CD14-positive monocyte (primary cell): ENCODE results near the gene ALPK3. TPM values are rescaled to one million over a fixed set of nuclear protein-coding genes. Genes with fewer than 3 reads are reported as not detected.

Experiments
- DNase-seq, 3 donors: peaks; one replicate each; pipeline ENCODE4 v3.0.0-alpha.2; 2011 to 2022
- H2AFZ ChIP-seq: 2 replicates; pipeline ENCODE4 v1.6.0; 2012; ENCODE audit warnings: mild to moderate bottlenecking, low read depth, low read length, inconsistent platforms; ENCODE audit not compliant: insufficient read depth, poor library complexity, severe bottlenecking
- H3K27ac ChIP-seq, 2 donors: 1 replicate in 1 of 2; 2 replicates in 1 of 2; pipeline ENCODE4 v1.5.1; 2012 to 2013; ENCODE audit warnings: low read length in 2 of 2, control low read depth in 1 of 2, inconsistent platforms in 1 of 2, low read depth in 1 of 2, mild to moderate bottlenecking in 1 of 2
- H3K27me3 ChIP-seq, 2 donors: one replicate each; pipeline versions ENCODE4 v1.6.0 to v1.6.1; 2011 to 2013; ENCODE audit warnings: low read length in 2 of 2; ENCODE audit not compliant: control insufficient read depth in 2 of 2, insufficient read depth in 2 of 2
- H3K36me3 ChIP-seq, 2 donors: replicated peaks in 1 of 2; 1 replicate in 1 of 2; 2 replicates in 1 of 2; pipeline versions ENCODE4 v1.5.1 to v1.6.1; 2012 to 2013; ENCODE audit warnings: low read length in 2 of 2, control low read depth in 1 of 2, inconsistent platforms in 1 of 2, mild to moderate bottlenecking in 1 of 2; ENCODE audit not compliant: insufficient read depth in 2 of 2, control insufficient read depth in 1 of 2
- H3K4me1 ChIP-seq, 2 donors: 1 replicate in 1 of 2; 2 replicates in 1 of 2; pipeline versions ENCODE4 v1.5.1 to v1.6.1; 2012 to 2013; ENCODE audit warnings: low read length in 2 of 2, control low read depth in 1 of 2, inconsistent platforms in 1 of 2, mild to moderate bottlenecking in 1 of 2, moderate library complexity in 1 of 2; ENCODE audit not compliant: insufficient read depth in 2 of 2, control insufficient read depth in 1 of 2
- H3K4me2 ChIP-seq: replicated peaks from 2 replicates; pipeline ENCODE3; 2012; ENCODE audit warnings: low read length, moderate library complexity, mild to moderate bottlenecking; ENCODE audit not compliant: poor library complexity, severe bottlenecking; ENCODE audit errors: extremely low read depth
- H3K4me3 ChIP-seq, 3 experiments: fragments of 200-600 bp in 1 of 3; sonication (generic) in 1 of 3; replicated peaks in 1 of 3; 1 replicate in 2 of 3; 2 replicates in 1 of 3; pipeline ENCODE4 v1.5.1; 2011 to 2013; ENCODE audit warnings: low read length in 3 of 3, mild to moderate bottlenecking in 3 of 3, control low read depth in 2 of 3, low read depth in 2 of 3, inconsistent platforms in 1 of 3, moderate library complexity in 1 of 3
- H3K79me2 ChIP-seq: 2 replicates; pipeline ENCODE4 v1.6.0; 2012; ENCODE audit warnings: mild to moderate bottlenecking, control low read depth, inconsistent platforms, low read length, moderate library complexity; ENCODE audit not compliant: insufficient read depth
- H3K9ac ChIP-seq: 2 replicates; pipeline ENCODE4 v1.6.0; 2017; ENCODE audit warnings: low read length, mild to moderate bottlenecking; ENCODE audit not compliant: insufficient read depth, poor library complexity, severe bottlenecking
- H3K9me3 ChIP-seq, 2 donors: replicated peaks in 1 of 2; 1 replicate in 1 of 2; 2 replicates in 1 of 2; pipeline versions ENCODE4 v1.5.1 to v1.6.1; 2012 to 2013; ENCODE audit warnings: low read length in 2 of 2, control low read depth in 1 of 2; ENCODE audit not compliant: control insufficient read depth in 1 of 2, insufficient read depth in 1 of 2
- H4K20me1 ChIP-seq: 2 replicates; pipeline ENCODE4 v1.6.0; 2012; ENCODE audit warnings: mild to moderate bottlenecking, low read length, control low read depth, moderate library complexity; ENCODE audit not compliant: insufficient read depth
- H3K27ac Mint-ChIP-seq, 7 donors: one replicate each; pipeline ENCODE4 v1.8.0; 2020; ENCODE audit warnings: mild to moderate bottlenecking in 7 of 7, mixed read lengths in 7 of 7, moderate library complexity in 6 of 7, inconsistent platforms in 2 of 7
- H3K27me3 Mint-ChIP-seq, 3 donors: one replicate each; pipeline ENCODE4 v1.8.0; 2021 to 2022; ENCODE audit warnings: low read depth in 3 of 3, mild to moderate bottlenecking in 3 of 3, mixed read lengths in 3 of 3, moderate library complexity in 3 of 3, inconsistent platforms in 1 of 3
- H3K36me3 Mint-ChIP-seq, 2 donors: one replicate each; pipeline ENCODE4 v1.8.0; 2020; ENCODE audit warnings: mixed read lengths in 2 of 2, inconsistent platforms in 1 of 2, mild to moderate bottlenecking in 1 of 2
- H3K4me1 Mint-ChIP-seq: one replicate; pipeline ENCODE4 v1.8.0; 2020; ENCODE audit warnings: mild to moderate bottlenecking, mixed read lengths
- H3K4me3 Mint-ChIP-seq, 2 donors: one replicate each; pipeline ENCODE4 v1.8.0; 2020; ENCODE audit warnings: mild to moderate bottlenecking in 2 of 2, mixed read lengths in 2 of 2, moderate library complexity in 1 of 2
- H3K9me3 Mint-ChIP-seq, 7 donors: one replicate each; pipeline ENCODE4 v1.8.0; 2020 to 2022; ENCODE audit warnings: mixed read lengths in 7 of 7, mild to moderate bottlenecking in 6 of 7, moderate library complexity in 6 of 7, inconsistent platforms in 2 of 7
- CTCF ChIP-seq: fragments of 200-600 bp; IDR thresholded peaks from one replicate; pipeline ENCODE4 v1.8.0; 2022; ENCODE audit warnings: antibody characterized with exemption, mild to moderate bottlenecking
- WGBS: methylation state at CpG from one replicate; pipeline ENCODE4 v1.1.5; 2013; ENCODE audit warnings: missing lambda C conversion rate; ENCODE audit not compliant: insufficient coverage; 5-methylcytosine and 5-hydroxymethylcytosine counted together
- intact Hi-C, 2 donors: fragments of 100-400 bp; cut with micrococcal nuclease; formaldehyde crosslinking; loops; one replicate each; pipeline versions ENCODE4 v1.15.0 to v1.15.1; 2023
- polyA plus RNA-seq, 3 donors: library from polyadenylated mRNA; depleted of rRNA in 1 of 3; unstranded in 2 of 3; stranded (reverse) in 1 of 3; fragments of 300-500 nt in 2 of 3; fragments of >200 nt in 1 of 3; fragmentation: Illumina TruSeq in 2 of 3; gene quantifications; 1 replicate in 2 of 3; 2 replicates in 1 of 3; pipeline ENCODE4 v1.2.3, GENCODE V29; 2012 to 2021

The ALPK3 gene
- polyA plus RNA-seq, 3 donors: 0.02 to 0.12 TPM; not detected in 1

GRCh38 chr15:84899750-84900149 lies 82.6 kb downstream of the ALPK3 start:
- Histone ChIP-seq H3K9me3 (peaks cover 0 to 11% of the 10 kb centered on the region in 2 donors), H3K27ac (no peak overlapping the region), H3K4me1 (no peaks in the 10 kb centered on the region), H3K36me3 (no peaks in the 10 kb centered on the region), H3K4me3 (no peak overlapping the region), H3K27me3 (no peaks in the 10 kb centered on the region), H2AFZ (no peak overlapping the region), H3K9ac (no peak overlapping the region), H4K20me1 (no peaks in the 10 kb centered on the region), H3K4me2 (no peak overlapping the region), H3K79me2 (no peaks in the 10 kb centered on the region)
- H3K27ac Mint-ChIP-seq: no peak overlapping the region
- no peaks in the 10 kb centered on the region for H3K4me1 Mint-ChIP-seq
- WGBS: 100% methylated on average over 3 of the region's 7 CpGs
- DNase-seq: no peak
- H3K36me3 Mint-ChIP-seq: no peaks in the 10 kb centered on the region
- TF ChIP-seq CTCF: no peak
- intact Hi-C loops: no loop called here
- peaks cover 0 to 5% (median 3%) of the 10 kb centered on the region in 3 donors for H3K27me3 Mint-ChIP-seq
- no peak overlapping the region for H3K4me3 Mint-ChIP-seq
- peaks cover 6 to 29% (median 18%) of the 10 kb centered on the region in 7 donors for H3K9me3 Mint-ChIP-seq

- H3K79me2 ChIP-seq: no peaks in the 10 kb centered on the region
- H3K36me3 ChIP-seq: no peaks in the 10 kb centered on the region
- TF ChIP-seq CTCF: no peak
- no peaks in the 10 kb centered on the region for H4K20me1 ChIP-seq
- H3K4me2 ChIP-seq: no peak overlapping the region
- Mint-ChIP-seq H3K9me3 (peaks cover 6 to 29% (median 18%) of the 10 kb centered on the region in 7 donors), H3K36me3 (no peaks in the 10 kb centered on the region), H3K27ac (no peak overlapping the region), H3K4me1 (no peaks in the 10 kb centered on the region), H3K27me3 (peaks cover 0 to 6% (median 3%) of the 10 kb centered on the region in 3 donors), H3K4me3 (no peak overlapping the region)
- H3K9me3 ChIP-seq: peaks cover 0 to 11% of the 10 kb centered on the region in 2 donors
- no peak for DNase-seq
- H3K27ac ChIP-seq: no peak overlapping the region
- WGBS: no CpG with 5 or more reads among the region's 2 CpGs
- no peaks in the 10 kb centered on the region for H3K4me1 ChIP-seq
- no peak overlapping the region for H3K4me3 ChIP-seq
- H3K27me3 ChIP-seq: no peaks in the 10 kb centered on the region
- H3K9ac ChIP-seq: no peak overlapping the region
- intact Hi-C loops: no loop called here
- H2AFZ ChIP-seq: no peak overlapping the region
These were observed 84.4 kb downstream of the ALPK3 start for GRCh38 chr15:84901540-84901939.
